22Rv1 (cell line): ENCODE data around the gene TRIM38.
"Not testable (repeated sequence)": the region's sequence is repeated elsewhere in the genome, so short reads cannot be mapped to it uniquely, and the experiment has no call there.

Source experiments
- H3K27ac ChIP-seq: fragments of 450-650 bp; 2 replicates; pipeline ENCODE4 v1.5.1; 2017
- CTCF ChIP-seq: fragments of 450-650 bp; IDR thresholded peaks from 2 replicates; pipeline ENCODE4 v1.5.1; 2017; ENCODE audit warnings: mild to moderate bottlenecking
- ZFX ChIP-seq: fragments of 450-650 bp; IDR thresholded peaks from 2 replicates; pipeline ENCODE4 v1.6.1; 2017; ENCODE audit warnings: antibody characterized with exemption, borderline replicate concordance

TRIM38 gene

GRCh38 chr6:25943887-25944286, 18.7 kb upstream of the TRIM38 start:
- no peak for TF ChIP-seq ZFX
- no peak for TF ChIP-seq CTCF

GRCh38 chr6:25944688-25945574, 17.7 kb upstream of the TRIM38 start:
- TF ChIP-seq ZFX (no peak), CTCF (no peak)
- no peak overlapping the region for H3K27ac ChIP-seq

More at GRCh38 chr6:25943887-25944286, 18.7 kb upstream of the TRIM38 start:
- no peak overlapping the region for H3K27ac ChIP-seq

GRCh38 chr6:25945738-25946137, 16.9 kb upstream of the TRIM38 start:
- not testable (repeated sequence) for H3K27ac ChIP-seq

GRCh38 chr6:25946631-25947030, 16.0 kb upstream of the TRIM38 start:
- H3K27ac ChIP-seq = no peak overlapping the region
- TF ChIP-seq CTCF = no peak
- TF ChIP-seq ZFX = no peak

- H3K27ac ChIP-seq = not testable (repeated sequence)
Measured at GRCh38 chr6:25947492-25947891, 15.1 kb upstream of the TRIM38 start.

GRCh38 chr6:25949695-25950094, 12.9 kb upstream of the TRIM38 start:
- TF ChIP-seq CTCF = no peak
- no peak for TF ChIP-seq ZFX
- H3K27ac ChIP-seq = no peak overlapping the region

- TF ChIP-seq CTCF (no peak), ZFX (no peak)
- H3K27ac ChIP-seq = no peak overlapping the region
Measured at GRCh38 chr6:25950297-25950696, 12.3 kb upstream of the TRIM38 start.

GRCh38 chr6:25951296-25952032, 11.1 kb upstream of the TRIM38 start:
- TF ChIP-seq CTCF = no peak
- TF ChIP-seq ZFX = no peak
- no peak overlapping the region for H3K27ac ChIP-seq
